Ascending aorta (tissue), 2 donors: ENCODE measurements around the gene GNA12. TPM values are rescaled to one million over a fixed set of nuclear protein-coding genes. Genes with fewer than 3 reads are reported as not detected.

ENCODE experiments used
- DNase-seq, 2 donors: peaks; one replicate each; pipeline ENCODE4 v3.0.0-alpha.2; 2019; ENCODE audit warnings: low spot score in 2 of 2
- H3K27ac ChIP-seq, 2 donors: fragments of 200-600 bp; sonication (generic); one replicate each; pipeline ENCODE4 v1.5.1; 2016 to 2017; ENCODE audit warnings: mild to moderate bottlenecking in 1 of 2
- H3K27me3 ChIP-seq: fragments of 200-600 bp; sonication (generic); one replicate; pipeline ENCODE4 v1.5.1; 2017
- H3K36me3 ChIP-seq, 2 donors: fragments of 200-600 bp; sonication (generic); one replicate each; pipeline ENCODE4 v1.5.1; 2016
- H3K4me1 ChIP-seq, 2 donors: fragments of 200-600 bp; sonication (generic); one replicate each; pipeline ENCODE4 v1.5.1; 2016 to 2017; ENCODE audit warnings: mild to moderate bottlenecking in 1 of 2
- H3K4me3 ChIP-seq, 2 donors: fragments of 200-600 bp; sonication (generic); one replicate each; pipeline ENCODE4 v1.5.1; 2016 to 2017; ENCODE audit warnings: mild to moderate bottlenecking in 1 of 2
- H3K9me3 ChIP-seq, 2 donors: fragments of 200-600 bp; sonication (generic); one replicate each; pipeline ENCODE4 v1.5.1; 2016
- intact Hi-C: fragments of 100-400 bp; cut with DNase I; formaldehyde crosslinking; loops from one replicate; pipeline ENCODE4 v1.15.1; 2023
- total RNA-seq: library from RNA; depleted of rRNA; stranded (reverse); fragments of >200 nt; gene quantifications from one replicate; pipeline ENCODE4 v1.1.0, GENCODE V29; 2016
- TF ChIP-seq, protein P1 (sequence below), 3 experiments: fragments of 200-600 bp in 2 of 3; fragments of 450-650 bp in 1 of 3; sonication (generic) in 2 of 3; IDR thresholded peaks; one replicate each; pipeline ENCODE4 v1.5.1; 2016 to 2019; ENCODE audit warnings: antibody characterized with exemption in 3 of 3, mild to moderate bottlenecking in 1 of 3, moderate library complexity in 1 of 3

GNA12 gene
- total RNA-seq, 1 donor from 2014 or later, result 61.0 TPM

DNA sequence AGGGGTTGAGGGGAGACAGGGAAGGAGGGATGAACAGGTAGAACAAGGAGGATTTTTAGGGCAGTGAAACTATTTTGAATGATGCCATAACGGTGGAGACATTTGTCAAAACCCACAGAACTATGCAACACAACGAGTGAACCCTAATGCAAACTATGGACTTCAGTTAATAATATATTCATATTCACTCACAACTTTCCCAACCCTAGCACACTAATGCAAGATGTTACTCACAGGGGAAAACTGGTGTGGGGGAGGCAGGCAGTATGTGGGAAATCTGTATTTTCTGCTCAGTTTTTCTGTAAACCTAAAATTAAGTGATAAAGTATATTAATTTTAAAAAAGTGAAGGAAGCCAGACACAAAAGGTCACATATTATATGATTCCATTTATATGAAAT, 17.3 kb downstream of the GNA12 start:
- no peak for DNase-seq
- no peak overlapping the region for H3K4me3 ChIP-seq
- H3K4me1 ChIP-seq, result peaks cover 3 to 11% of the 10 kb centered on the region in 2 donors
- H3K36me3 ChIP-seq, result peaks cover 0 to 7% of the 10 kb centered on the region in 2 donors
- intact Hi-C loops, result no loop called here
- no peaks in the 10 kb centered on the region for H3K9me3 ChIP-seq
- no peaks in the 10 kb centered on the region for H3K27me3 ChIP-seq
- TF ChIP-seq, protein P1, sequence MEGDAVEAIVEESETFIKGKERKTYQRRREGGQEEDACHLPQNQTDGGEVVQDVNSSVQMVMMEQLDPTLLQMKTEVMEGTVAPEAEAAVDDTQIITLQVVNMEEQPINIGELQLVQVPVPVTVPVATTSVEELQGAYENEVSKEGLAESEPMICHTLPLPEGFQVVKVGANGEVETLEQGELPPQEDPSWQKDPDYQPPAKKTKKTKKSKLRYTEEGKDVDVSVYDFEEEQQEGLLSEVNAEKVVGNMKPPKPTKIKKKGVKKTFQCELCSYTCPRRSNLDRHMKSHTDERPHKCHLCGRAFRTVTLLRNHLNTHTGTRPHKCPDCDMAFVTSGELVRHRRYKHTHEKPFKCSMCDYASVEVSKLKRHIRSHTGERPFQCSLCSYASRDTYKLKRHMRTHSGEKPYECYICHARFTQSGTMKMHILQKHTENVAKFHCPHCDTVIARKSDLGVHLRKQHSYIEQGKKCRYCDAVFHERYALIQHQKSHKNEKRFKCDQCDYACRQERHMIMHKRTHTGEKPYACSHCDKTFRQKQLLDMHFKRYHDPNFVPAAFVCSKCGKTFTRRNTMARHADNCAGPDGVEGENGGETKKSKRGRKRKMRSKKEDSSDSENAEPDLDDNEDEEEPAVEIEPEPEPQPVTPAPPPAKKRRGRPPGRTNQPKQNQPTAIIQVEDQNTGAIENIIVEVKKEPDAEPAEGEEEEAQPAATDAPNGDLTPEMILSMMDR (IDR thresholded peaks at IDR 0.05), result no peak
- H3K27ac ChIP-seq, result no peak overlapping the region

DNA sequence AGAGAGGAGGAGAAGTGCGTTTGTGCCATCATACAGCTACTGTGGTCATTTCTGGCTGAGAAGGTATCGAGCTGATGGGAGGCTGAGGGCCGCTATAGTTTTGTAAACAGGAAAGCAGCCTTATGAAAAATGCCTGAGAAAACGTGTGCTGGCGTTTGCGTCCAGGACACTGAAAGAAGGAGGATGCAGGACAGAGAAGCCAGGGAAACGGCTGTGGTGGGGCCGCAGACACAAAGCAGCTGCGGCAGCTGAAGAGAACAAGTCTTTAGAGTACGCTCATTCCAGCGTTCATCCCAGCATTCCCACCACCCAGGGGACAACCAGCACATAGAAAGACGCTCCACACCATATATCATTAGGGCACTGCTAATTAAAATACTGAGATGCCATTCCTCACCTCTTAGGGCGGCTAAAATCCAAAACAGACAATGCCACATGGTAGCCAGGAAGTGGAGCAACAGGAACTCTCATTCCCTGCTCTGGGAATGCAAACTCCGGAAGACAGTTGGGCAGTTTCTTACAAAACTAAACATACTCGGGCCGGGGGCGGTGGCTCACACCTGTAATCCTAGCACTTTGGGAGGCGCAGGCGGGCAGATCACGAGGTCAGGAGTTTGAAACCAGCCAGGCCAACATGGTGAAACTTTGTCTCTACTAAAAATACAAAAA, 18.4 kb downstream of the GNA12 start:
- H3K27me3 ChIP-seq, result no peaks in the 10 kb centered on the region
- intact Hi-C loops, result no loop called here
- no peaks in the 10 kb centered on the region for H3K9me3 ChIP-seq
- H3K27ac ChIP-seq, result no peak overlapping the region
- H3K4me1 ChIP-seq, result peaks cover 3 to 16% of the 10 kb centered on the region in 2 donors
- H3K4me3 ChIP-seq, result no peak overlapping the region
- TF ChIP-seq, protein P1 (IDR thresholded peaks at IDR 0.05), result no peak
- H3K36me3 ChIP-seq, result peaks cover 0 to 6% of the 10 kb centered on the region in 2 donors
- no peak for DNase-seq

DNA sequence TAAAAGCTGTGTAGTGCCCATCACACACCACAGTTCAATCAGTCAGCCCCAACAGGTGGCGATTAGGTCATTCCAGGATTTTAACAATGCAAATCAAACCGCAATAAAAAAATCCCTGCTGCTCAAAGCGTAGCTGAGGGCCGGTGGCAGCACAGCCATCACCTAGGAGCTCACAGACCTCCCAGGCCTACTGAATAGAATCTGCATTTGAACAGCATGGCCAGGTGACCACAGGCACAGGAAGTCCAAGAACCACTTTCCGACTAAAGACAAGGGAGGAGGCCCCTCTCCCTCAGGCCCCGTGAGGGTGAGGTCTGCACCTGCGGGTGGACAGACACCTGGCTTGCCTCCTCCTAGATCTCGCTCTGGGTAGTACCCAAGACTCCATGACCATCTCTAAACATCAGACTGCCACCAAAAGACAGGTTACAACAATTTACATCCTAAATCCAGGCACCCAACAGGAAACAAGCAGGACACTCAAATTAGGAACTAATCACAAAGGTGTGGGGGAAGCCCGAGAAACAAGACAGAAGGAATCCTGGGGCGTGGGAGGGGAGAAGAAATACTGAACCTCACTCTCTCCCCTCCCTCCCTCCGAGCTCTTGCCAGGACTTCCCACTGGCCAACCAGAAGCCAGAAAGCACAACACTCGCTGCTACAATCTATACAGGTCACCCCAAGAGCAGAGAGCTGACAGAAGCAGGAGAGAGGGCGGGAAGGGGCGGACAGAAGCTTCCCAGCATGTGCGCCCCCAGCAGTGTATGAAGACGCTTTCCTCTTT, 19.2 kb downstream of the GNA12 start:
- TF ChIP-seq, protein P1 (IDR thresholded peaks at IDR 0.05), result no peak
- H3K4me1 ChIP-seq, result peaks cover 3 to 18% of the 10 kb centered on the region in 2 donors
- H3K27ac ChIP-seq, result no peak overlapping the region
- no peaks in the 10 kb centered on the region for H3K27me3 ChIP-seq
- intact Hi-C loops, result no loop called here
- DNase-seq, result no peak
- no peaks in the 10 kb centered on the region for H3K36me3 ChIP-seq
- H3K4me3 ChIP-seq, result no peak overlapping the region
- H3K9me3 ChIP-seq, result no peaks in the 10 kb centered on the region

DNA sequence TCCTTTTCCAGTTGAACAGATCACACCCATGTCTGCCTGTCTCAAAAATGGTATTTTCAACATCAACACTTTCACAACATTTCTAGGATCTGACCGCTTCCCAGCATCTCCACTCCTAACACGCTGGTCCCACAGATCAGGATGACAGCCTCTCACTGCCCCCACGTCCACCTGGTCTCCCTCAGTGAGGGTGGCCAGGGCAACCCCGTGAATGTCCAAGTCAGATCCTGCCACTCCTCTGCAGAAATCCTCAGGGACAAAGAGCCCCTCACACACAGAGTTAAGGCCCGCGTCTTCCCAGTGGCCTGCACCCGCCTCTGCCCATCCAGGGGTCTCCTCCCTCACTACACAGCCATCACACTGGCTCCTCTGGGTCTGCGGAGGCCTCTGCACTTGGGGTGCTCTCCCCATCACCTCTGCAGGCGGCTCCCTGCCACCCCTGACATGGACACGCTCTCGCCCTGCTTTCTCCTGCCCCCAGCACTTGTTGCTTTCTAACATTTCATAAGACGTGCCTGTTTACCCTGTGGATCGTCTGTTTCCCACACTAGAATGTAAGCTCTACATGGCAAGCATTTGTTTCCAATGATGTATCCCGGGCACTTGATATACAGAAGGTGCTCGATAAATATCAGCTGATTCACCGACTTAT, 20.0 kb downstream of the GNA12 start:
- Histone ChIP-seq H3K4me3 (no peak overlapping the region), H3K9me3 (no peaks in the 10 kb centered on the region), H3K36me3 (no peaks in the 10 kb centered on the region), H3K4me1 (peaks cover 3 to 18% of the 10 kb centered on the region in 2 donors), H3K27me3 (no peaks in the 10 kb centered on the region), H3K27ac (no peak overlapping the region)
- intact Hi-C loops, result no loop called here
- no peak for DNase-seq
- TF ChIP-seq, protein P1 (IDR thresholded peaks at IDR 0.05), result no peak

DNA sequence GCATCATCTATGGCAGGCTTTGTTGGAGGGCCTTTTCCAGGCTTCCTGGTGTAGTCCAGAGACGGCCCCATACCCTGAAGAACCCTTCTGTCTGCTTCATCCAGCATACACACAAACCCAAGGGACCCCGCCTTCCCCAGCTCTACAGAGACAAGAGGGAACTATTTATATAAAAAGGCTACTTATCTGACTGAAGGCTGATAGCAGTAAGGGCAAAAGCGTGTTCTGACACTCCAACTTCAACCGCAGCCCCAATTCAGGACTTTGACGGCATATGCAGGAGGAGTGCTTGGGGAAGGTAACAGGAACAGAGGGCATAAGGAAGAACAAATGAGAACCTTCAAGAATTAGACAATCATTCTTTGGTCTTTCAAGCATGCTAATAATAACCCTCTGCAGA, 21.0 kb downstream of the GNA12 start:
- Histone ChIP-seq H3K9me3 (no peaks in the 10 kb centered on the region), H3K4me3 (no peak overlapping the region), H3K27ac (peak overlapping the region in 1 of 2 donors; percentile 44), H3K36me3 (no peaks in the 10 kb centered on the region), H3K4me1 (peaks cover 3 to 18% of the 10 kb centered on the region in 2 donors), H3K27me3 (no peaks in the 10 kb centered on the region)
- DNase-seq, result no peak
- intact Hi-C loops, result no loop called here
- TF ChIP-seq, protein P1 (IDR thresholded peaks at IDR 0.05), result no peak
